Testis (tissue), 2 donors: ENCODE results near the gene SH3GL3.

Experiments
- POLR2A ChIP-seq: fragments of 450-650 bp; IDR thresholded peaks from one replicate; pipeline ENCODE4 v1.6.1; 2017; ENCODE audit warnings: antibody characterized with exemption, mild to moderate bottlenecking, moderate library complexity
- TF ChIP-seq, protein P1 (sequence below), 3 experiments: fragments of 450-650 bp in 2 of 3; fragments of 200-600 bp in 1 of 3; sonication (generic) in 1 of 3; IDR thresholded peaks; one replicate each; pipeline ENCODE4 v1.5.1; 2016 to 2019; ENCODE audit warnings: antibody characterized with exemption in 3 of 3, mild to moderate bottlenecking in 2 of 3, moderate library complexity in 1 of 3

DNA sequence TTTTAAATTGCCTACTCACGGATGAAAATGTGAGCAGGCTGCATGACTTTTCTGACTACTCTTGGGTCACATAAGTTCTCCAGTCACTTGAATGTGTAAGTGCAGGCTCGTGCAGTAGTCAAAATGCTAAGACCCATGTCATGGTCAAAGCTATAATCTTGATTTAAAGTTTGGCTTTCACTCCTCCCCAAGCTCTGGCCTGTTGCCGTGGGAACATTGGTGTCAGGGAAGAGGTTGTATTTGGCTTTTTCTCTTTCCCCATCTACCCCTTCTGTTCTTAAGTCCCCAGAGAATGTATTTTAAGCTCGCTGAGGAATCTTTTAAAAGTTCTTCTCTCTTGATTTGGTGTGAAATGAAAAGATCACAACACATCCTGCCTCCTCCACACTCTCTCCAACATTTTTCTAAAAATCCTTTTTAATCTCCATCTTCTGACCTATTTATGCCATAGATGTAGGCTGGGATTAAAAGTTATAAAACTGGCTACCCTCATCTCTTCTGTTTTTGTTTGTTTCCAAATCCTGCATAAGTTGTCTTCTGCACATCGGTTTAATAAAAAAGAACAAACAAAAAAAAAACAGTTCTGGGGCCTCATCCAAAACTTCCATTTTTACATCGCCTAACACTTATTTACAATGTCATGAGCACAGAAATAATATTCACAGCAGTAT lies 145.4 kb downstream of the SH3GL3 start:
- TF ChIP-seq, protein P1, sequence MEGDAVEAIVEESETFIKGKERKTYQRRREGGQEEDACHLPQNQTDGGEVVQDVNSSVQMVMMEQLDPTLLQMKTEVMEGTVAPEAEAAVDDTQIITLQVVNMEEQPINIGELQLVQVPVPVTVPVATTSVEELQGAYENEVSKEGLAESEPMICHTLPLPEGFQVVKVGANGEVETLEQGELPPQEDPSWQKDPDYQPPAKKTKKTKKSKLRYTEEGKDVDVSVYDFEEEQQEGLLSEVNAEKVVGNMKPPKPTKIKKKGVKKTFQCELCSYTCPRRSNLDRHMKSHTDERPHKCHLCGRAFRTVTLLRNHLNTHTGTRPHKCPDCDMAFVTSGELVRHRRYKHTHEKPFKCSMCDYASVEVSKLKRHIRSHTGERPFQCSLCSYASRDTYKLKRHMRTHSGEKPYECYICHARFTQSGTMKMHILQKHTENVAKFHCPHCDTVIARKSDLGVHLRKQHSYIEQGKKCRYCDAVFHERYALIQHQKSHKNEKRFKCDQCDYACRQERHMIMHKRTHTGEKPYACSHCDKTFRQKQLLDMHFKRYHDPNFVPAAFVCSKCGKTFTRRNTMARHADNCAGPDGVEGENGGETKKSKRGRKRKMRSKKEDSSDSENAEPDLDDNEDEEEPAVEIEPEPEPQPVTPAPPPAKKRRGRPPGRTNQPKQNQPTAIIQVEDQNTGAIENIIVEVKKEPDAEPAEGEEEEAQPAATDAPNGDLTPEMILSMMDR (IDR thresholded peaks at IDR 0.05) = no peak
- no peak for TF ChIP-seq POLR2A
